Stimulated activated CD8-positive, alpha-beta memory T cell treated with anti-CD3 and anti-CD28 coated beads, Interleukin-2, amount 100 ng/mL, for 1 hour (primary cell): ENCODE results near the gene HPGDS.
"Not testable (repeated sequence)": the region's sequence is repeated elsewhere in the genome, so short reads cannot be mapped to it uniquely, and the experiment has no call there.

Experiments
- DNase-seq, 2 donors: peaks; one replicate each; pipeline ENCODE4 v3.0.0-alpha.2; 2020; ENCODE audit warnings: low read depth in 2 of 2

The HPGDS gene

GRCh38 chr4:94325835-94326234 is 16.8 kb downstream of the HPGDS start:
- no peak for DNase-seq

- not testable (repeated sequence) for DNase-seq
Measured at GRCh38 chr4:94319927-94320326, 22.7 kb downstream of the HPGDS start.

- DNase-seq = no peak
Measured at GRCh38 chr4:94307231-94307871, 35.3 kb downstream of the HPGDS start.

GRCh38 chr4:94306713-94307112 is 35.9 kb downstream of the HPGDS start:
- DNase-seq = no peak

GRCh38 chr4:94305466-94306225 is 37.0 kb downstream of the HPGDS start:
- no peak for DNase-seq

GRCh38 chr4:94304365-94304971 is 38.2 kb downstream of the HPGDS start:
- DNase-seq = no peak

- DNase-seq = no peak
Measured at GRCh38 chr4:94302191-94302590, 40.4 kb downstream of the HPGDS start.

GRCh38 chr4:94298725-94299252 is 43.8 kb downstream of the HPGDS start:
- DNase-seq = no peak

- not testable (repeated sequence) for DNase-seq
Measured at GRCh38 chr4:94295473-94295872, 47.2 kb downstream of the HPGDS start.

GRCh38 chr4:94293981-94294380 is 48.7 kb downstream of the HPGDS start:
- not testable (repeated sequence) for DNase-seq

GRCh38 chr4:94290245-94290644 is 52.4 kb downstream of the HPGDS start:
- DNase-seq = no peak

GRCh38 chr4:94285666-94286065 is 57.0 kb downstream of the HPGDS start:
- DNase-seq = no peak

- no peak for DNase-seq
Measured at GRCh38 chr4:94284889-94285288, 57.7 kb downstream of the HPGDS start.

GRCh38 chr4:94278781-94279180 is 63.9 kb downstream of the HPGDS start:
- DNase-seq = no peak

GRCh38 chr4:94277534-94277933 is 65.1 kb downstream of the HPGDS start:
- DNase-seq = no peak

GRCh38 chr4:94276204-94276603 is 66.4 kb downstream of the HPGDS start:
- DNase-seq = no peak

GRCh38 chr4:94274912-94275311 is 67.7 kb downstream of the HPGDS start:
- DNase-seq = no peak

- no peak for DNase-seq
Measured at GRCh38 chr4:94271248-94271647, 71.4 kb downstream of the HPGDS start.

- DNase-seq = no peak
Measured at GRCh38 chr4:94267037-94267436, 75.6 kb downstream of the HPGDS start.

GRCh38 chr4:94262163-94263016 is 80.2 kb downstream of the HPGDS start:
- no peak for DNase-seq

- DNase-seq = no peak
Measured at GRCh38 chr4:94256828-94257227, 85.8 kb downstream of the HPGDS start.
